Astrocyte (in vitro differentiated cells and primary cell): Measurements from ENCODE around the gene CTNNA3. TPM values are rescaled to one million over a fixed set of nuclear protein-coding genes. Genes with fewer than 3 reads are reported as not detected.

Experiments used
- DNase-seq: peaks from one replicate; pipeline ENCODE4 v3.0.0-alpha.2; 2010; ENCODE audit warnings: low read depth
- FAIRE-seq: peaks from 2 replicates; lab custom pipeline; 2011; peaks lifted over from hg19 to GRCh38; lab: Jason Lieb, UNC
- H2AFZ ChIP-seq: 2 replicates; pipeline ENCODE4 v1.6.0; 2012; ENCODE audit warnings: low read depth, low read length, inconsistent platforms
- H3K27ac ChIP-seq: 2 replicates; pipeline ENCODE4 v1.5.1; 2011; ENCODE audit warnings: low read depth, low read length, inconsistent platforms
- H3K27me3 ChIP-seq: 2 replicates; pipeline ENCODE4 v1.6.0; 2011; ENCODE audit warnings: low read length, inconsistent platforms; ENCODE audit not compliant: insufficient read depth
- H3K36me3 ChIP-seq: 2 replicates; pipeline ENCODE4 v1.5.1; 2011; ENCODE audit warnings: low read length, inconsistent platforms; ENCODE audit not compliant: insufficient read depth
- H3K4me1 ChIP-seq: 2 replicates; pipeline ENCODE4 v1.5.1; 2011; ENCODE audit warnings: low read length, inconsistent platforms; ENCODE audit not compliant: insufficient read depth
- H3K4me2 ChIP-seq: 2 replicates; pipeline ENCODE4 v1.6.0; 2012; ENCODE audit warnings: low read length, inconsistent platforms
- H3K4me3 ChIP-seq: 2 replicates; pipeline ENCODE4 v1.5.1; 2011; ENCODE audit warnings: low read depth, mild to moderate bottlenecking, low read length, inconsistent platforms; ENCODE audit not compliant: insufficient read depth
- H3K79me2 ChIP-seq: 2 replicates; pipeline ENCODE4 v1.6.0; 2012; ENCODE audit warnings: mild to moderate bottlenecking, low read length, inconsistent platforms; ENCODE audit not compliant: insufficient read depth
- H3K9ac ChIP-seq: 2 replicates; pipeline ENCODE4 v1.6.0; 2012; ENCODE audit warnings: mild to moderate bottlenecking, low read length, inconsistent platforms
- H3K9me3 ChIP-seq: 2 replicates; pipeline ENCODE4 v1.5.1; 2012; ENCODE audit warnings: low read depth, mild to moderate bottlenecking, low read length, inconsistent platforms; ENCODE audit not compliant: insufficient read depth
- H4K20me1 ChIP-seq: 2 replicates; pipeline ENCODE4 v1.6.0; 2012; ENCODE audit warnings: low read length, inconsistent platforms; ENCODE audit not compliant: insufficient read depth
- H3K27ac Mint-ChIP-seq: one replicate; pipeline ENCODE4 v1.8.0; 2021; ENCODE audit warnings: mild to moderate bottlenecking, mixed read lengths; ENCODE audit not compliant: unreplicated experiment
- H3K27me3 Mint-ChIP-seq: one replicate; pipeline ENCODE4 v1.8.0; 2021; ENCODE audit warnings: low read depth, mixed read lengths; ENCODE audit not compliant: unreplicated experiment
- H3K36me3 Mint-ChIP-seq: one replicate; pipeline ENCODE4 v1.8.0; 2021; ENCODE audit warnings: low read depth, mixed read lengths; ENCODE audit not compliant: unreplicated experiment
- H3K4me1 Mint-ChIP-seq: one replicate; pipeline ENCODE4 v1.8.0; 2021; ENCODE audit warnings: low read depth, mixed read lengths; ENCODE audit not compliant: unreplicated experiment
- H3K4me3 Mint-ChIP-seq: one replicate; pipeline ENCODE4 v1.8.0; 2021; ENCODE audit warnings: mild to moderate bottlenecking, moderate library complexity, mixed read lengths; ENCODE audit not compliant: unreplicated experiment
- H3K9me3 Mint-ChIP-seq: one replicate; pipeline ENCODE4 v1.8.0; 2021; ENCODE audit warnings: mild to moderate bottlenecking, mixed read lengths; ENCODE audit not compliant: unreplicated experiment
- EZH2 ChIP-seq: IDR thresholded peaks from 2 replicates; pipeline ENCODE4 v1.6.1; 2012; ENCODE audit warnings: mild to moderate bottlenecking, low read length, inconsistent platforms; ENCODE audit not compliant: insufficient read depth
- total RNA-seq: library from RNA; stranded (reverse); gene quantifications from 2 replicates; pipeline ENCODE4 v1.2.1, GENCODE V29; 2021
- TF ChIP-seq, protein P1 (sequence below): IDR thresholded peaks from 2 replicates; pipeline ENCODE4 v1.5.1; 2011; ENCODE audit warnings: low read depth, mild to moderate bottlenecking, inconsistent platforms, low read length, moderate library complexity; ENCODE audit not compliant: insufficient read depth

The CTNNA3 gene
- total RNA-seq, 1 donor from 2014 or later = 0.73 TPM

DNA sequence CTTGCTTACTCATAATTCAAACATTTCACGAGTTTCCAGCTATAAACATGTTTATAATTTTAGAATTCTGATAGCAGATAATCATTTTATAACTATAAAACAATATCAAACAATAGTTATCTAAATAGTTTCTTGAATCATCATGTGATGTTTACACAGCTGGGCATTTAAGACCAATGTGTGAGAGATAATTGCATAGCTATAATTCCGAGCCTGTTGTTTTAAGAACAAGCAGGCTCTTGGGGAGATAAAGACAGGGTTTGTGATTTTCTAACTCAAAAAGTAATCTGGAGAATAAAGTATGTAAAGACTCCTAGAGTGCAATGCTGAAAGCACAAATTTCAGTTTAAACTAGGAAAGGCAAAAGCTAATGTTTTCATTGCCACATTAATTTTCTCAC lies 439.0 kb downstream of the CTNNA3 start:
- Histone ChIP-seq H3K9me3 (no peaks in the 10 kb centered on the region), H3K4me3 (no peak overlapping the region), H4K20me1 (no peaks in the 10 kb centered on the region), H3K27ac (no peak overlapping the region), H3K9ac (no peak overlapping the region), H3K4me2 (no peak overlapping the region), H2AFZ (no peak overlapping the region), H3K36me3 (no peaks in the 10 kb centered on the region), H3K79me2 (no peaks in the 10 kb centered on the region), H3K27me3 (no peaks in the 10 kb centered on the region), H3K4me1 (no peaks in the 10 kb centered on the region)
- TF ChIP-seq, protein P1, sequence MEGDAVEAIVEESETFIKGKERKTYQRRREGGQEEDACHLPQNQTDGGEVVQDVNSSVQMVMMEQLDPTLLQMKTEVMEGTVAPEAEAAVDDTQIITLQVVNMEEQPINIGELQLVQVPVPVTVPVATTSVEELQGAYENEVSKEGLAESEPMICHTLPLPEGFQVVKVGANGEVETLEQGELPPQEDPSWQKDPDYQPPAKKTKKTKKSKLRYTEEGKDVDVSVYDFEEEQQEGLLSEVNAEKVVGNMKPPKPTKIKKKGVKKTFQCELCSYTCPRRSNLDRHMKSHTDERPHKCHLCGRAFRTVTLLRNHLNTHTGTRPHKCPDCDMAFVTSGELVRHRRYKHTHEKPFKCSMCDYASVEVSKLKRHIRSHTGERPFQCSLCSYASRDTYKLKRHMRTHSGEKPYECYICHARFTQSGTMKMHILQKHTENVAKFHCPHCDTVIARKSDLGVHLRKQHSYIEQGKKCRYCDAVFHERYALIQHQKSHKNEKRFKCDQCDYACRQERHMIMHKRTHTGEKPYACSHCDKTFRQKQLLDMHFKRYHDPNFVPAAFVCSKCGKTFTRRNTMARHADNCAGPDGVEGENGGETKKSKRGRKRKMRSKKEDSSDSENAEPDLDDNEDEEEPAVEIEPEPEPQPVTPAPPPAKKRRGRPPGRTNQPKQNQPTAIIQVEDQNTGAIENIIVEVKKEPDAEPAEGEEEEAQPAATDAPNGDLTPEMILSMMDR = no peak
- no peak for TF ChIP-seq EZH2
- Mint-ChIP-seq H3K27ac (no peak overlapping the region), H3K4me3 (no peak overlapping the region), H3K27me3 (no peaks in the 10 kb centered on the region), H3K36me3 (no peaks in the 10 kb centered on the region), H3K4me1 (no peaks in the 10 kb centered on the region), H3K9me3 (no peaks in the 10 kb centered on the region)
- FAIRE-seq (no peak), DNase-seq (peak; percentile 25)

DNA sequence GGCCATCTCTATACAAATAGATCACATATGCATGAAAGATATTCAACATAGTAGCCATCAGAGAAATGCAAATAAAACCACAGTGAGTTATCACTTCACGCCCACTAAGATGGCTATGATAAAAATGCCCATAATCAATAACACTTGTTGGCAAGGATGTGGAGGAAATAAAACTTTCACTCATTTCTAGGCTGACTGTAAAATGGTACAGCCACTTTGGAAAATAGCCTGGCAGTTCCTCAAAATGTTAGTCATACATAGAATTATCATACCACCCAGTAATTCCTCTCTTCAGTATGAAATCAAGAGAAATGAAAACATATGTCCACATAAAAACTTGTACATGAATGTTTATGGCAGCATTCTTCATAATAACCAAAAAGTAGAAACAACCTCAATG lies 445.3 kb downstream of the CTNNA3 start:
- no peak overlapping the region for H3K4me3 ChIP-seq
- no peaks in the 10 kb centered on the region for H4K20me1 ChIP-seq
- H3K9ac ChIP-seq = no peak overlapping the region
- no peaks in the 10 kb centered on the region for H3K36me3 Mint-ChIP-seq
- no peak overlapping the region for H3K4me2 ChIP-seq
- H3K27ac ChIP-seq = no peak overlapping the region
- H3K4me1 Mint-ChIP-seq = no peaks in the 10 kb centered on the region
- H3K9me3 Mint-ChIP-seq = no peaks in the 10 kb centered on the region
- H3K9me3 ChIP-seq = no peaks in the 10 kb centered on the region
- no peak overlapping the region for H2AFZ ChIP-seq
- H3K27me3 Mint-ChIP-seq = no peaks in the 10 kb centered on the region
- H3K4me1 ChIP-seq = no peaks in the 10 kb centered on the region
- no peaks in the 10 kb centered on the region for H3K36me3 ChIP-seq
- no peaks in the 10 kb centered on the region for H3K27me3 ChIP-seq
- no peak for DNase-seq
- no peak for FAIRE-seq
- H3K4me3 Mint-ChIP-seq = no peak overlapping the region
- no peak for TF ChIP-seq EZH2
- no peak overlapping the region for H3K27ac Mint-ChIP-seq
- no peaks in the 10 kb centered on the region for H3K79me2 ChIP-seq

DNA sequence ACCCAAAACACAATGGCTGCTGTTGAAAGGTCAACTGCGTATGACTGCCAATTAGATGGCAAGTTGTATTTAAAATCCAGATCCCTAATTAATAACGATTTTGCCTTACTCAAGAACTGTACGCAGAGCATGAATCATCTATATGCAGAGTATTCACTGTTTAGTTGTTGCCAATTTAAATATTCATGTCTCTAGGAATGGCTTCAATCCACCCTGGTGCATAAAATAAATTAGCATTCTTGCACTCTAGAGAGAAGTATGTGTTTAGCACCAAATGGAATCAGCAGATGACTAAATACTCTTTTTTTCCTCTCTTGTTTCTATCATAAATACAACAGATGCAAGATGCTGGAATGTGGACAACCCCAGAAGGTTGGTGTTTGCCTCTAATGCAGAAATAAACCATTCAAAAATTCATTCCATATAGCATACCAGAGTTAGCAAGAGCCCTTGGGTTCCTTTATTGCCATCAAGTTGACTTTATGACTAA lies 449.9 kb downstream of the CTNNA3 start:
- Histone ChIP-seq H3K9ac (no peak overlapping the region), H3K27ac (no peak overlapping the region), H3K9me3 (no peaks in the 10 kb centered on the region), H3K4me3 (no peak overlapping the region), H2AFZ (no peak overlapping the region), H3K4me2 (no peak overlapping the region), H3K79me2 (no peaks in the 10 kb centered on the region), H3K27me3 (no peaks in the 10 kb centered on the region), H3K36me3 (no peaks in the 10 kb centered on the region), H3K4me1 (no peaks in the 10 kb centered on the region), H4K20me1 (no peaks in the 10 kb centered on the region)
- no peaks in the 10 kb centered on the region for H3K4me1 Mint-ChIP-seq
- no peak for TF ChIP-seq EZH2
- TF ChIP-seq, protein P1 = no peak
- no peak for FAIRE-seq
- H3K36me3 Mint-ChIP-seq = no peaks in the 10 kb centered on the region
- H3K27me3 Mint-ChIP-seq = no peaks in the 10 kb centered on the region
- no peaks in the 10 kb centered on the region for H3K9me3 Mint-ChIP-seq
- no peak overlapping the region for H3K27ac Mint-ChIP-seq
- DNase-seq = no peak
- no peak overlapping the region for H3K4me3 Mint-ChIP-seq
